GM18909 (cell line): ENCODE measurements around the gene PBXIP1.
"Not testable (repeated sequence)": the region's sequence is repeated elsewhere in the genome, so short reads cannot be mapped to it uniquely, and the experiment has no call there.

ENCODE experiments used
- ATAC-seq: cut with Tn5 transposase; IDR thresholded peaks from one replicate; pipeline ENCODE4 v1.9.1; 2021; ENCODE audit warnings: mild to moderate bottlenecking; ENCODE audit not compliant: unreplicated experiment, poor library complexity

Gene PBXIP1

GRCh38 chr1:154940651-154941194 is 15.2 kb downstream of the PBXIP1 start:
- no peak for ATAC-seq

DNA sequence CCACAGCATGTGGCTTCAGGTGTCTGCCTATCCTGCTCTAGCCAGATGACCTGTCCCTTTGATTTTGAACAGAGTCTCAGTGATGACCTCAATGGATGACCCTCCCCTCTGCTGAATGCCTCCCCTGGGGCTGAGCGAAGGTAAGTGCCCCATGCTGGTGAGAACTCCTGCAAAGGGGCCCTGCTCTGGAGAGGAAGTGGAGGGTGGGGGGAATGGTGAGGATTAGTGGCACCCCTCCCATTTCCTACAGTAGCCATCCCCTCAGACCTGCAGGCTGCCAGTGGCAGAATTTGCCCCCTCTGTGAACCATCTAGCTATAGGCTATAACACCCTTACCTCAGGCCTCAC is 15.7 kb downstream of the PBXIP1 start:
- no peak for ATAC-seq

DNA sequence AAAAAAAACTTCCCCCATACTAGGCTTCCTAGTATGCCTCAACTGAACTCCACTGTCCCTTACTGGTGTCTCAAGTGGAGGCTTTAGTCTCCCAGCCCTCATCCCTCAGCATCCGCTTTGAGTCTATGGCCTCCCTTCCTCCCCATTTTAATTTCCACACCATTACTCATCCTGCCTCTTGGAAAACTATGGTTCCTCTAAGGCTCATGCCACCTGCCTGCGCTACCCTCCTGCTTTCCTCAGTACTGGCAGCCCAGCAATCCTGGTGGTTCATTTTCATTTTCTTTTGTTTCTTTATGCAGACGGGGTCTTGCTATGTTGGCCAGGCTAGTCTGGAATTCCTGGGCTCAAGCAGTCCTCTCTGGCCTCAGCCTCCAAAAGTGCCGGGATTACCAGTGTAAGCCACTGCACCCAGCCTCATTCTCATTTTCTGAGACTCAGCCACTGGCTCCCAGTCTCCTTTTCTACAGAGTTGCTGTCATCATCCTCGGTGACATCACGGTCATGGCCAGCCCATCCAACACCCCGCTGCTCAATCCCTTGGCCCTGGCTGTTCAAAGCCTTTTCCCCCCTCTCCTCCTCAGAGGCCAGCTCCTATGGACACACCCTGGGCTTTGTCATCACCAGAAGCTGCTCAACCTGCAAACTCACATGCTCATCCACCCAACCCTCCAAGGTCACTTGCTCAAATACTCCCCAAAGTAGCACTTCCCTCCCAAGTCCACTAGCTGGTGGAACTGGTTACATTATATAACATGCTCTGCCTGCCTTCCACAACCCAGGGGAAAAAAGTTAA is 17.1 kb downstream of the PBXIP1 start:
- ATAC-seq: no peak

DNA sequence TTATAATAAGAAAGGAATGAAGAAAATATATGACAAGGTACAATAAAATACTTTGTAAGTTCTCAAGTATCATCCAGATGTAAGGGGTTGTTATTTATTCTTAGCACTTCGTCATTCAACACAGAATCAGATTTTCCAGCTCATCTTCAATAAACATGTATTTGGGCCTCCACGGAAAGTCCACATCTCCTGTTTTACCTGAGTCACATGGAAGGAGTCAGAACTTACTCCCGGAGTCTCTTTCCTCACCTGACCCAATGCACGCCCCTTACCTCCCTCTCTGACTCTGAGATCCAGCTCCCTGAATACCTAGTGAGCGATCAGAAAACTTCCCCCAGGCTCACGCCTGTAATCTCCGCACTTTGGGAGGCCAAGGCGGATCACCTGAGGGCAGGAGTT is 17.9 kb downstream of the PBXIP1 start:
- no peak for ATAC-seq

- peak; percentile 64 for ATAC-seq
Measured at GRCh38 chr1:154937085-154937987, 18.6 kb downstream of the PBXIP1 start.

GRCh38 chr1:154936555-154937084 is 19.3 kb downstream of the PBXIP1 start, which contains the start of gene PMVK:
PMVK (minus strand) TSS chr1:154936719; CDS start chr1:154936685, 34 bp downstream.
- ATAC-seq: peak; percentile 81

- ATAC-seq: no peak
Measured at GRCh38 chr1:154935749-154936554, 19.9 kb downstream of the PBXIP1 start.

DNA sequence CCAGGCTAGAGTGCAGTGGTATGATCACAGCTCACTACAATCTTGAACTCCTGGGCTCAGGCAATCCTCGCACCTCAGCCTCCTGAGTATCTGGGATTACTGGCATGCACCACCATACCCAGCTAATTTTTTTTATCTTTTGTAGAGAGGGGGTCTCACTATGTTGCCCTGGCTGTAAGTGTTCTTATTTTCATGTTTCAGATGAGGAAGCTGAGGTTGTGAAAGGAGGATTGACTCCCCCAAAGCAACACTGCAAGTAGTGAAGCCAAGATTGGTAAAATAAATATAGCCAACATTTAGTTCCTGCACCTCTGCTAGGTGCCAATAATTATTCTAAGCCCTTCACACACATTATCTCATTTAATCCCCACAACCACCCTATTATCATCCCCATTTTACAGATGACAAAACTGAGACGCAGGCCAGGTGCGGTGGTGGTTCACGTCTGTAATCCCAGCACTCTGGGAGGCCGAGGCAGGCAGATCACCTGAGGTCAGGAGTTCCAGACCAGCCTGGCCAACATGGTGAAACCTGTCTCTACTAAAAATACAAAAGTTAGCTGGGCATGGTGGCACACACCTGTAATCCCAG is 21.4 kb downstream of the PBXIP1 start:
- ATAC-seq: no peak

DNA sequence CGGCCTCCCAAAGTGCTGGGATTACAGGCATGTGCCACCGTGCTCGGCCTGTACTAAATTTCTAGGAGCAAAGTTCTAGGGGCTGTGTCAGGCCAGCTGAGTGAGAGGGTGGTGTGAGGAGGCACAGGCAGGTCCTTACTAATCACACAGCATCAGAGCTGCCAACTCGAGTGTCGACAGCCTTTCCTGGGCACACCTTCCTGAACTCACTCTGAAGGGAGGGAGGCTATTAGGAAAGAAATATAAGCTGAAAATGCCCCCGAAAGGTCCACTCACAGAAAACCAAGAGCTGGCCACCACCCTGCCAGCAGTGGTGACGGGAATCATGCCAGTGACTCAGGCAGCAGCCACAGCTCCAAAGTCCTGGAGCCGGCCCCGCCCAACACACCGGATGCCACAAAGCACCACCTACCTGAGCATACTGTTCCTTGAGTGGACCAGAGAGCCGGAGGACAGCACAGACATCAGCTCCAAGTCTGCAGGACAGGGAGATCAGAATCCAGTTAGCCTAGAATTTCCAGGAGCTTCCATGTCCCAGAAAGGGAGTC is 23.9 kb downstream of the PBXIP1 start:
- no peak for ATAC-seq

DNA sequence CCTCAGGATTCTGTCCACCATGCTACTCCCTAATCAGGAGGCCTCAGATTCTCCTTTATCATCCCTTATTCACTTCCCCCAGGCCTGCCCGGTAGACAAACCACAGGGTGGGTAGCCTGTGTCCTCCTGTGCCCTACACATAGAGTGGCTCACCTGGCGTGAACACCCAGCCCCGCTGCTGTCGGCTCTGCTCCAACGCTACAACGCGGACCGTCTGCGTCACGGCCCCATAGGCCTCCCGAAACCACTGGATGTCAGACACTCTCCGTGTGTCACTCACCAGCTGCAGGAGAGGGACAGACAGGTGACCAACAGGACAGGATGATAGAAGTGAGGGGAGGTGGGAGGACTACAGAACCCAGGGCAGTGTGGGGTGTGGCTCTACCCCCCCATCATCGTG is 29.7 kb downstream of the PBXIP1 start:
- ATAC-seq: no peak

DNA sequence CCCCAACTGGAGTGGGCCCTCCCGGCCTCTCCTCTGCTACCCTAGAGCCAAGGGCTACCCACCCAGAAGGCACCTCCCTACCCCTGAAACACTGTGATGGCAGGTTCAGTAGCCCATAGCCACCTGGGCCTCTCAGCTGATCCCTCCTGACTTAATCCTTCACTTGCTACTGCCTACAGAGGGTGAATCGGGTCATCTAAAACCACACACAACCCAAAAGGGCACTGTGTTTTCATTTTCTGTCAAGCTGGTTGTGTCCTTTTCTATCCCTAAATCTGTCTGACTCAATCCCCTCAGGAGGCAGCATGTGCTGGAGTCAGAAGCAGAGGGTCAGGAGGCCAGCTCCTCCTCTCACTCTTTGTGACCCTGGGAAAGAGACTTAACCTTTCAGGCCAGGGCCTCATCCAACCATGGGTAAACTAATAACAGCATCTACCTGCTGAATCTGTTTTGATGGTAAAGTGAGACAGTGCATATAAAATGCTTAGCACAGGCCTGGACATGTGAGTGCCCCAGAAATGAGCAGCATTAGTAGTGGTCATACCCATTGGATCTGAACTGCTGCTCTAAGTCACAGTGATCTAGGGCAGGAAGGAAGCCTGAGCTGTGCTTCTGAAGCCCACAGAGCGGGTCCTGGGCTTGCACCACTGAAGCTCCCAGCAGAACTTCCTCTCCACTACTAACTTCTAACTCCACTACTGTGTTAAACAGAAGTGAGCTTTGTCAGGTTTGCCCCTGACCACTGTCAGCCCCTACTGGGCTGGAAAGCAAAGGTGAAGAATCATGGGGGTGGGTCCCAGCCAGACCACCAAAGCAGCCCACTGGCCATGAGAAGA is 30.3 kb downstream of the PBXIP1 start:
- no peak for ATAC-seq

DNA sequence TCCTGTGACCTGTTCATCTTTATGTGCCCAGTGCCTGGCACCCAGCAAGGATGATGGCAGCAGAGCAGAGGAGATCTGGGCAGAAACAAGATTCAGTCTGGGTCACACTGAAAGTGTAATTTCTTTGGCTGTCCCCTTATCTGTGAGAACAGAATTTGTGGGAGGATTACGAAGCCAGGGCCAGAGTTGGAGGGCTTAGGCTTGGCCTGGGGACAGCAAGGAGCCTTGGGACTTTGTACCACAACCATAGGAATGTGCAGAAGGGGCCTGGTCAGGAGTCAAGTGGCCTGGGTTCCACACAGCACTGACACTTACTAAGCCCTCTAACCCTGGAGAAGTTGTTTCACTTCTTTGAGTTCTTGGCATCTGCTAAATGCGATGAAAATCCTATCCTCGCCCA is 32.2 kb downstream of the PBXIP1 start:
- no peak for ATAC-seq

- ATAC-seq: no peak
Measured at GRCh38 chr1:154913273-154913672, 42.6 kb downstream of the PBXIP1 start.

DNA sequence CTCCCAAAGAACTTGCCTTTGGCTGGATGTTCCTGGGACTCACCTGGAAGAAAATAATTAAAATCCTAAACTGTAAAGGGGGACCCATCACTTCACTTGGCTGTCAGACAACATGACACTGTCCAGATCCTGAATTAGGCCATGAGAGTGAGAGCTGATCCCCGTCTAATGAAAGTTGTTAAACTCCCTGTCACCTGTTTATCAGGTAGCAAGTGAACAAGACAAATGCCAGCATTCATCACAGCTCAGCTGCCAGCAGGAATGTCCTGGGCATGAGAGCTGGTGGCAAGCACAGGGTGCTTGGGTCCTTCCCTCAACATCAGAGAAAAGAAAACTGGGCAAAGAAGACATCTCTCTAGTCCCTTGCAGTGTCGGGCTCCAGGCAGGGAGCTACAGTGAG is 43.1 kb downstream of the PBXIP1 start:
- ATAC-seq: no peak

- ATAC-seq: no peak
Measured at GRCh38 chr1:154911691-154912550, 44.0 kb downstream of the PBXIP1 start.

DNA sequence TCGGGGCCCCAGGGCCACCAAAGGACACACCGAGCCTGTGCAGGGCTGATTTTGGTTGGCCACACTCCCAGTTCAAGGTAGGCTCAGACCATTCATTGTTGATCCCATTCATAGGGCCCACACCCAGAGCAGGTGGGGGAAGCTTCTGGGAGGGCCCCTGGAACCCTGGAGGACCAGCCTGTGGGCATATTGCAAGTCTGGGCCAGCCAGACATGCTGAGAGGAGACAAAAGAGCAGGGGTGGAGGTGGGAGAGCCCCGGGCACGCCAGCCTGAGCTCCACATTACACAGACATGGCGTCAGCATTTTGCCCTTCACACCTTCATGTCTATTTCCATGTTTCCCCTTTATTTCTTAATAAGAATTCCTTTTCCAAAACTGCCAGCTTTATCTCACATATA is 45.0 kb downstream of the PBXIP1 start:
- no peak for ATAC-seq

GRCh38 chr1:154908937-154909336 is 47.0 kb downstream of the PBXIP1 start:
- no peak for ATAC-seq

GRCh38 chr1:154908129-154908528 is 47.8 kb downstream of the PBXIP1 start:
- not testable (repeated sequence) for ATAC-seq
